Measurements from ENCODE around the gene ERCC3. TPM values are rescaled to one million over a fixed set of nuclear protein-coding genes. Genes with fewer than 3 reads are reported as not detected.

Gene ERCC3
- total RNA-seq, 1 experiment from 2014 or later, result 42.1 TPM

GRCh38 chr2:127330753-127331152 is 36.8 kb upstream of the ERCC3 start:
- no peak overlapping the region for H3K27ac Mint-ChIP-seq (ENCODE audit: unreplicated experiment)
- no peaks in the 10 kb centered on the region for H3K4me1 Mint-ChIP-seq (ENCODE audit: low read depth, unreplicated experiment)
- TF ChIP-seq CTCF (IDR thresholded peaks at IDR 0.05; ENCODE audit: unreplicated experiment), result no peak
- no peaks in the 10 kb centered on the region for H3K9me3 Mint-ChIP-seq (ENCODE audit: low read depth, unreplicated experiment)
- no peak overlapping the region for H3K4me3 Mint-ChIP-seq (ENCODE audit: low read depth, unreplicated experiment)
- H3K27me3 Mint-ChIP-seq (ENCODE audit: unreplicated experiment), result no peaks in the 10 kb centered on the region
- H3K36me3 Mint-ChIP-seq (ENCODE audit: insufficient read depth, unreplicated experiment), result peaks cover 10% of the 10 kb centered on the region
- intact Hi-C loops (cut with micrococcal nuclease; ENCODE audit: unreplicated experiment), result no loop called here
- no peak for DNase-seq
- BruUV-seq (replicated peaks), result no TSS peak
- CTCF ChIA-PET, result no interaction called here

- DNase-seq, result no peak
- Mint-ChIP-seq H3K27ac (ENCODE audit: unreplicated experiment) (no peak overlapping the region), H3K4me3 (ENCODE audit: low read depth, unreplicated experiment) (no peak overlapping the region), H3K9me3 (ENCODE audit: low read depth, unreplicated experiment) (no peaks in the 10 kb centered on the region), H3K36me3 (ENCODE audit: insufficient read depth, unreplicated experiment) (peaks cover 6% of the 10 kb centered on the region), H3K27me3 (ENCODE audit: unreplicated experiment) (no peaks in the 10 kb centered on the region), H3K4me1 (ENCODE audit: low read depth, unreplicated experiment) (no peaks in the 10 kb centered on the region)
- CTCF ChIA-PET, result interaction anchor here (0.7 kb wide), 1 partner anchor 428 kb away, joined by 4 read pairs; no protein-coding TSS in a partner anchor
- intact Hi-C loops (cut with micrococcal nuclease; ENCODE audit: unreplicated experiment), result no loop called here
- TF ChIP-seq CTCF (IDR thresholded peaks at IDR 0.05; ENCODE audit: unreplicated experiment), result no peak
- BruUV-seq (replicated peaks), result no TSS peak
Measured at GRCh38 chr2:127326289-127326945, 32.5 kb upstream of the ERCC3 start.

GRCh38 chr2:127324635-127325034 is 30.7 kb upstream of the ERCC3 start:
- CTCF ChIA-PET, result interaction anchor here (0.8 to 2.0 kb wide), 4 partner anchors 91 to 155 kb away, joined by 3 to 9 read pairs (median 5); no protein-coding TSS in a partner anchor
- TF ChIP-seq CTCF (IDR thresholded peaks at IDR 0.05; ENCODE audit: unreplicated experiment), result peak; percentile 66
- Mint-ChIP-seq H3K4me1 (ENCODE audit: low read depth, unreplicated experiment) (no peaks in the 10 kb centered on the region), H3K9me3 (ENCODE audit: low read depth, unreplicated experiment) (peaks cover 6% of the 10 kb centered on the region), H3K36me3 (ENCODE audit: insufficient read depth, unreplicated experiment) (peaks cover 6% of the 10 kb centered on the region), H3K27ac (ENCODE audit: unreplicated experiment) (no peak overlapping the region), H3K27me3 (ENCODE audit: unreplicated experiment) (no peaks in the 10 kb centered on the region), H3K4me3 (ENCODE audit: low read depth, unreplicated experiment) (no peak overlapping the region)
- intact Hi-C loops (cut with micrococcal nuclease; ENCODE audit: unreplicated experiment), result loop anchor here (1.0 to 5.0 kb wide), 2 partner anchors 93 to 155 kb away; partner anchors contain the start of gene PROC
- DNase-seq, result peak; percentile 39
- no TSS peak for BruUV-seq (replicated peaks)

- H3K27me3 Mint-ChIP-seq (ENCODE audit: unreplicated experiment), result no peaks in the 10 kb centered on the region
- CTCF ChIA-PET, result no interaction called here
Measured at GRCh38 chr2:127321303-127321702, 27.4 kb upstream of the ERCC3 start.

More at GRCh38 chr2:127321303-127321702, 27.4 kb upstream of the ERCC3 start:
- no peak for DNase-seq
- BruUV-seq (replicated peaks), result no TSS peak
- Mint-ChIP-seq H3K4me1 (ENCODE audit: low read depth, unreplicated experiment) (no peaks in the 10 kb centered on the region), H3K4me3 (ENCODE audit: low read depth, unreplicated experiment) (no peak overlapping the region), H3K36me3 (ENCODE audit: insufficient read depth, unreplicated experiment) (peaks cover 11% of the 10 kb centered on the region), H3K27ac (ENCODE audit: unreplicated experiment) (no peak overlapping the region), H3K9me3 (ENCODE audit: low read depth, unreplicated experiment) (peaks cover 6% of the 10 kb centered on the region)
- intact Hi-C loops (cut with micrococcal nuclease; ENCODE audit: unreplicated experiment), result loop anchor here (5.0 kb wide), 1 partner anchor 96 kb away; the partner anchor contains the start of gene PROC
- no peak for TF ChIP-seq CTCF (IDR thresholded peaks at IDR 0.05; ENCODE audit: unreplicated experiment)

Measured in Calu3 (cell line).